Measurements from ENCODE around the gene ITPR1. TPM values are rescaled to one million over a fixed set of nuclear protein-coding genes. Genes with fewer than 3 reads are reported as not detected.

ITPR1 gene
- polyA plus RNA-seq, 12 donors, result 15.3 to 29.1 (median 21.2) TPM; not detected in 1

DNA sequence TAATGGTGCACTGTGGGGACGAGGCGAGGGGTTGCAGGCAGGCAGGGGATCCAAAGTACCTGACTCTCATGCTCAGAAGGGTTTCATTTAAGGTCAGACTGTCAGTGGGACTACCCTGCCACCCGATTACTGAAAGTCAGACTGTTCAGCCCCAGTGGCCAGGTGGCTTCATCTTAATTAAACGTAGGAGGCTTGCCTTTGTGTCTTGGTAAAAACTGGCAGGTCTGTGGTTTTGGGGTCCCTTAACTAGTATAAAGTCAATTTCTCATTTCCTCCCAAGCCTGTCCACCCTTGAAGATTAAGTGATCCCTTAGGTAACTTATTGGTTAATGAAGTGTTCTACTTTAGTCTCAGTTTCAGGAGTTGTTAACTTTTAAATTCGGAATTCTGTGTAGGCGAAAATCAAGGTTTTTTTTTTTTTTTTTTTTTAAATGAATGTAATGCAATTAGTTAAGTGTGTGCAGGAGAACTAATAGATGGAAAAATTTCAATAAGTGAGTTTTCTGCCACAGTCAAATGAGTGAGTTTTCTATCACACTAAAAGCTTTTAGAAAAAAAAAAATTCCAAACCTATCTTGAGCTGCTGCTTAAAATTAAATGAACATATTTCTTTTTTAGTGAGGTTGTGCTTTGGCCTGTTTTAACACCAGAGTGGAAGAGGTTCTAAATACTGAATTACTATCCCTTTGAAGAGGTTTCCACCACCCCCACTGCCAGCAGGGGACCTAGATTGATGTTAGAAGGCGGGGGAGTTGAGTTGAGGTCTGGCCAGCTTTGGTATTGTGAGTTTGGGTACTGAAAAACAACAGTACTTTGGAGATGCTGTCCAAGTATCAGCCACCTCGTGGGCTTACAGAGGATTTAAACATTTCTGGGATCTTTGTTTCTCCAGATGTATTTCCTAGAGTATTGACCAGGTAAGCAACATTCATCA lies 15.2 kb downstream of the ITPR1 start:
- no peak for DNase-seq

DNA sequence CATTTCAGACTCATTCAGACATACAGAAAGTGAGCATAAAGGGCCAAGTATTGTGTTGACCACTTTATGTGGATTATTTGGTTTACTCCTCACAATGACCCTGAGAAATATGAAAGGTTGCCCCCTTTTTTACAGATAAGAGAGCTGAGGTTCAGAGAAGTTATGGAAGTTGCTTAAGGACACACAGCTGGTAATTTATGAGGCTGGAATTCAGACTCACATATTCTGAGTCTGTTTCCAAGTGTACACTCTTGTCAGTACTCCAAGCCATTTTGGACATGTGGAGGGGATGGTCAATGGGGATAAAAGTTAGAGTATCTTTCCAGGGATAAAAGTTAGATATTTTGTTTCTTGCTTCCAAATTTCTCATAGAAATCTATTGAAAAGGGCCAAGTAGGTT lies 15.9 kb downstream of the ITPR1 start:
- no peak for DNase-seq

DNA sequence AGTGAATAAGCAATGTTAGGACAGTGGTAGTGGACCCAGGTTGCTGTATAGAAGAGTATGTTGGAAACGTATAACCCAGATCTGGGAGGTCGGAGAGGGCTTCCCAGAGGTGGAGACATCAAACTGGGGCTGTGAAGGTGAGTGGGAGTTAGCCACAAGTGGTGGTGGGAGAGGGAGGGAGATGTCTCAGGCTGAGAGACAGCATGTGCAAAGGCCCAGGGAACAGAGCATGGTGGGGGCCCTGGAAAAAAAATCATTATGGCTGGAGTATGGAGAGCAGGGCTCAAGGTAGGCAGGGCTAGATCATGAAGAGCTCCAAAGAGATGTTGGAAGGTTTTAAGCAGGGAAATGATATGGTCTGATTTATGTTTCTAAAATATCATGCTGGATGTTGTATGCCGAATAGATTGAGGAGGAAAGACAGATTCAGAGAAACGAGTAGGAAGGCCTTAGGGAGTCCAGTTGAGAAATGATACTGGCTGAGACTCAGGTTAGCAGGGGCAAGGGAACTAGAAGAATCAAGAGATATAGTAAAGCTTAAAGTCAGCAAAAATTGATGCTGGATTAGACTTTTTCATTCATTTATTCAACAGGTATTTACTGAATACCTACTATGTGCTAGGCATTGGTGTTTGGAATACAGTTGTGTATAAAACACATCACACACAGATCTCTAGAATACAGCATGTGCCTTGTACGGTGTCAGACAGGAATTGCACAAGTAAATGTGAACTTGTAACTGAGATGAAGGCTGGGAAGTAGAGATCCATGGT lies 17.0 kb downstream of the ITPR1 start:
- no peak for DNase-seq

DNA sequence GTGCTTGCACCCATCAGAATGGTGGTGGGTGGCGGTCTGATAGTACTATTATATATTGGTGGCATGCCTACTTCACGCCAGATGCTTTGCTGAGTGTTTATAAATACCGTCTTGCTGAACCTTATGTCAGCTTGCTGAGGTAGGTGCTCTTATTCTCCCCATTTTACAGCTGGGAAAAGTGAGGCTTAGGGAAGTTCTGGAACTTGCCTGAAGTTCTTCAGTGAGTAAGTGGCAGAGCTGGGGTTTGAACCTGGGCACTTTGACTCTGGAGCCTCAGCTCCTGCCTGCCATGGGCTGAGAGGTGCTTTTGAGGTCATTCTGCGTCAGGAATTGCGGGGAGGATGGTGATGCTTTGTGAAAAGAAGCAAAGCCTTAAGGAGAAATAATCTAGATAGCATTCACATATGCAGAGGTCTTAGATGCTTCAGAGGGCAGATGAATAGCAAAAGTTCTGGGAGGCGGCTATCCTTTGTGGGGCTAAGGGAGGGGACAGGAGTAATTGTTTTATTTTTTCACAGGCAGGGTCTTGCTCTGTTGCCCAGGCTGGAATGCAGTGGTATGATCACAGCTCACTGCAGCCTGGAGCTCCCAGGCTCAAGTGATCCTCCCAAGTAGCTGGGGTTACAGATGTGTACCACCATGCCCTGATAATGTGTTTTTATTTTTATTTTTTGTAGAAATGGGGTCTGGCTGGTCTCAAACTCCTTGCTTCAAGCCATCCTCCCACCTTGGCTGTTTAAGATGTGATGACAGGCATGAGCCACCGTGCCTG lies 18.5 kb downstream of the ITPR1 start:
- DNase-seq, result no peak

DNA sequence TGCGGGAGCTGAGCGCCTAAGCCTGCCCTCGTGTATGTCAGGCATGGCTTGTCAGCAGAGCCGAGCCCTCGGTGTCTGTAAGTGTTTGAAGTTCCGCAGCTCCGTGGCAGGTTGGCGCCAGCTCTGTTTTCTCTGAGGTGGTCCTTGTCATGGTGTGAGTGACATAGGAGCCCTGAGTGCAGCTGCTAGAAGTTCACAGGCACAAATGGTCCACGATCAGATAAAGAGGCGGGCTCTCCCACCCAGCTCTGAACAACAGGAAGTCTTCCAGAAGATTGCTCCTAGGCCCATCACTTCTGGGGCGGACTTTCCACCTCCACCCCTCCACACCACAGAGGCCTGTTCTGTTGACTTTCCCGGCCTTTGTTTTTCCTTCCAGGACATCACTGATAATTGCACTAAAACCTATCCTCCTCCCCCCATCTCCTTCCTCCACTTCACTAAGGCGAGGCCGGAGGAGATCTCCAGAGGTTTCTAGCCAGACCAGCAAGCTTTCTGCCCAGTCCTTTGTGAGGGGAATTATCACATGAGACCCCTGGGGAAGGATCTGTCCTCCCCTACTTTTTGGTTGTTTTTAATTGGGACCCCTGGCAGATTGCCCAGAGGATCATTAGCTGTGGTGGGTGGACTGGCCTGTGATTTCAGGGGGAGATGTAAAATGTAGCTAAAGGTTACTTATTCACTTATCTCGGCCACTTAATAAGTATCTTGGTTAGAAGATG lies 19.9 kb downstream of the ITPR1 start:
- no peak for DNase-seq

DNA sequence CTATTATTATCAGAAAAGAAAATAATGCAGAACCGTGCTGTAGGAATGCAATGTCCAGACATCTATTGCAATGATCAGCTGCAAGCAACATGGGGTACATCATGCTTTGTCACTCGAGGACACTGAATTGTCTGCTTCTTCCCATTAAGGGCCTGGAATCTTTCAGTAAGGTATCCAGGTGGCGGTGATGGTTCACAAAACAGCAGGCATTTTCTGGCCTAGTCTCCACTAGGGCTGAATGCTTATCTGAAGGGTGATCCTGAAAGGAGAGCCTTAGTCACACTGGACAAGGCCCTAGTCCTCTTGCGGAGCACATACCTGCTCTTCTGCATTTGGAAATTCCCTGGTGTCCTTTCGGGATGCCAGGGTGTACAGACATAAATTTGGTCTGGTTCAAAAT lies 21.2 kb downstream of the ITPR1 start:
- no peak for DNase-seq

DNA sequence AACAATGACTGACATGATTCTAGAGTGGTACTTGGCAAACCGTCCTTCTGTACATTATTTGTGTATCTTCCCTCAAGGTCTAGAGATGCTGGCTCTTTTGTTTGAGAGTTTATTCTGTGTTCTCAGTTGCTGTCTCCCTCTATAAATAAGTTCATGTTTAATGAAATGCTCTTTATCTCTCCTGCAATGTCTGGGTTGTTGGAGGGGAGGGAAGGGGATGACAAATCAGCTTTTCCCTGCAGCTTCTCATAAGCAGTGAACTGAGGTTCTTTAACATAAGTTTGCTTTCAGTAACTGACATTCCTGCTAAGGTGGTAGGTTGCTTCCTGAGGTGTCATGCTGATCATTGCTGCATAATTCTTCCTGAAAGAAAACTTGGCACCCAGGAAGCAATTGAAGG lies 21.8 kb downstream of the ITPR1 start:
- DNase-seq, result no peak

DNA sequence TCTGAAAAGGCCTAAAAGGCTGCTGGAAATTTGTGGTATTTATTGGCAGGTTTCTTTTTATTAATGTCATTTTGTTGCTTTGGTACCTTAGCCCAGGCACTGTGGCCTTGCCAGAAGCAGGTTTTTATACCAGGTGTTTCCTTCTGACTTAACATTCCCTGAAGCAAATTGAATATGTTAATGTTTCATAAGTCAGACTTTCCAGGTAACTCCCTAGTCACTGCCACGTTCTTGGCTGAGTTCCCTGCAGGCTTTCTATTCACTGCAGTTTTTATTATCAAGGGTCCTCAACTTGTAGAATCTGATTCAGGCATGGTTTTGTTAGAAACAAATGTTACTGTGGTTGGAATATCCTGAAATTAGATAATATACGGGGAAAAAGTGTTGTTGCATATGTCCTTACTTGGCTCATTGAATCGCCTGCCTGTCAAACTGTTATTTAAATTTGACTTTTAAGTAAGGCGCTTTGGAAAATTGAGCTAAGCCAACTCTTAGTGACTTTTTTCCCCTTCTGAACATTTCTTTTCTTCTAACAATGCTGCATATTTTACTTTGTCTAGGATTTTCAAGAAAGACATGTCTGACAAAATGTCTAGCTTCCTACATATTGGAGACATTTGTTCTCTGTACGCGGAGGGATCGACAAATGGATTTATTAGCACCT lies 22.9 kb downstream of the ITPR1 start:
- DNase-seq, result peak; percentile 64

DNA sequence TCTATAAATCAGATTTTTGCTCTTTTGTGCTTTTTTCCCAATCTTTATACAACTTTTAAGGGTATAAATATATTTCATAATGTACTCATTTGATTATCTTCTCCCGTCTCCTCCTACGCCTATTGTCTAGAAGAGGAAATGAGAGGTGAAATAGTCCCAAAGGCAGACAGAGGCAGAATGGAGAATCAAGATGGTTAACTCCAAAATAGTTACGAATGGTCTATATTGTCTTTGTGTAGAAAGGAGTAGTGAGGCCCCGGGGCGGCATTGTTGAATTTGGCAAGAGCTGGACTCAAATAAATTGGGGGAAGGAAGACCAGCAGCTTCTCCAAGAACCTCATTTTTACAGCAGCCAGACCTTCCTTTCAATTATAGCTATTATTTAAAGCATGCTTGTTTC lies 23.9 kb downstream of the ITPR1 start:
- no peak for DNase-seq

DNA sequence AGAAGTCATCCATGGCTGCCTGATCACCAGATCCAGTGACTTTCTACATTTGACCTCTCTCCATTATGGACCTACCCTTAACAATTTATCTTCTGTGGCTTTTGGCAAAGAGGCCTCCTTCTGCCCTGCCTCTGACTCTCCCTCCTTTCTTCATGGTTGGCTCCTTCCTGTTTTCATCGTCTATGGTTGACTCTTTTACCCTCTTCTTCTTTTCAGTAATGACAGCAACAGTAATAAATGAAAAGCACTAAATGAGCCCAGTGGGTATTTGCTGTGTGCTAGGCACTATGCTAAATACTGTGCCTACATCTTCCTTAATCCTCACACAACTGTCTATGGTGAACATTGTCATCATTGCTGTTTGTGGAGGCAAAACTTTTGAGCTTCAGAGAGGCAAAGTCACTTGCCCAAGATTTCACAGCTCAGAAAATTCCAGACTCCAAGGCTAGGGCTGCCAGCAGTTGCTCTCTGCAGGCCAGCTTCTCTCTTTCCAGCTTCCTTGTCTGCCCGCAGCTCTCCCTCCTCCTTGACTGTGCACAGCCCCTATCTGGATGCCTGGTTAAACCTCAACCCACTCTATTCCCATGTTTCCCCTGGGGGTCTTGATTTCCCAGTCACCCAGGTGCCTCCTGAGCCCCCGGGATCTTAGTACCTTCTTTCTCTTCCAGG lies 24.6 kb downstream of the ITPR1 start:
- no peak for DNase-seq

DNA sequence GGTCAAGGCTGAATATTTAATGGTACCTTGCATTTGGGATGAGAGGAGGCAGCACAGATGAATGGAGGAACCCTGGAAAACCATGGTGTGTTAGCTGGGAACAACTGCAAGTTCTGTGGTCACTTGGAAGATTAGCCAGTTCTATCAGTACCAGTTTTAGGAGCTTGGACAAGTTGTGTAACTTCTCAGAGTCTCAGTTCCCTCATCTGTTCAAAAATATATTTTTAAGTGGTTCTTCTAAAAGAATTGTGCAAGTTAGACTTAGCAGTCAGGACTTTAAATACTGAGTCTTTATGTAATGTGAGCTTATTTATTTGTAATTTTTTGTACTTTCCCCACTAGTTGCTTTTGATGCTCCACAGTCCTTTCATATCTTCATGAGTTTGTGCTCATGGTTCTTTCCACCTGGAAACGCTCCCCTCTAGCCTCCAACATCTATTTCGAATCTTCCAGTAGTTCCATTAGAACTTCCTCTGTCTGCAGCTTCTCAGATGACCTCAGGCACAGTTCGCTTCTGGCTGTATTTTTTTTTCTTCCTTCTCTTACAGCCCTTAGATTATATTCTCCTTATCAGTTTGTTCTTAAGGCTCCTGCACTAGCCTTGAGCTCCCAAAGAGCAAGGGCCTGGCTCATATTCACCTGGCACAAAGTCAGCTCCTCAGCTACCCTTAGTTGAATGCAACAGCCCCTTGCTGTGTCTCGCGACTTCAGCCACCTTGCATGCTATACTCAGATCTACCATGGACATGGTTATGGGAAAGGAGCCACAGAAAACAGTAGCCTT lies 27.1 kb downstream of the ITPR1 start:
- DNase-seq, result no peak

DNA sequence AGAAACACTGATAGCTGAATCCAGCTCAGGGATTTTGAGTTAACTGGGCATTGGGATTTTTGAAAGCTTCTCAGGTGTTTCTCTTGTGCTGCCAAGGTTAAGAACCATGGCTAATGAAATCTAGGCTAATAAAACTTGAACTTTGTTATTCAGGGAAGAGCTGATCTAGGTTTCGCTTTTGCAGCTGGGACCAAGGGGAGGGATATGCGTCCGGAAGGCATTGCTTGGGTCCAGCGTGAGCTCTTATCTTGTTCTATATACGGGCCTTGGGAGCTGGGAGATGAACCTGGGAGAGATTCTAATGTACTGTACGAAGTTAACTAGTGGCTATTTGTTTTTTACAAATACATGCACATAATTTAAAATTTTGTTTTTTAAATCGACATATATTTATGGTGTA lies 29.8 kb downstream of the ITPR1 start:
- no peak for DNase-seq

DNA sequence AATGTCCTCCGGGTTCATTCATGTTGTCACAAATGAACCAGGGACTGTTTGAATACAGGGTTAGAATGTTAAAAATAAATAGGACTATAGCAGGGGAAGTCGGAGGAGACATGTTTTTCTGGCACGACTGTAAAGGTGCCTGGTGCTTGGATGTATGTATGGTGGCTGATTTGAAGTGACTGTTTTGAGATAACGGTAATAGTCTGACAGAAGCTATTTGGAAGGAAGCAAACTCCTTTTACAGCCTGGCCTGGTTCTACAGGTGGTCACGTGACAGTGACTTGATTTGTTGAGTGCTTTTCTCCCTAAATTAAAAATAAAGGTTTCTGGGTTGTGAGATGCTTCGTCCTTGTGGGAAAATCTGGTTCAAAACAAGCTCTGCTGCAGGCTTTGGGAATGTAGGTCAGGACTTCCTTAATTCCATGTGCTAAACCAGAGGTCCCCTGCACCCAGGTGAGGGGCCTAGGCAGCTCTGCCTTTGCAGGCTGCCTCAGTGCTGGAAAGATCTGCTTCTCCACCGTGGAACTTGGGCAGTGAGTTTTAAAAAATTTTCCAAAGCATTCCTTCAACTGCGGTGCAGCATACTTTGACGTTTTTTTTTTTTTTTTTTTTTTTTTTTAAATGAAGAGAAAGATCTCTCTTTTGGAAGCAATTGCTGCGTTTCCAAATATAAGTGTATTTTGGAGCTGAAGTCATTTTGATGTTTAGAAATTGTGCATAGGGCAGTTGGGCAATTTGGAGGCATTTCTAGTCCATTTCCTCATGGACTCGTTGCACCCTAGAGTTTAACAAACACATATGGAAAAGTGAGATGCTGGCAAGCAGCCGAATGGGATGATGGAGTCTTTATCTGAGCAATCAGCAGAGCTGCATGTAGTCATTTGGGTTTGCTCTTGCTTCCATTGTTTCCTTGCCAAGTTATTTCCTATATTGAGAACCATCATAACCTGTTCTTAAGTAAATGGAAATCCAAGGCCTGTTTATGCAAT lies 30.9 kb downstream of the ITPR1 start:
- DNase-seq, result peak; percentile 70

DNA sequence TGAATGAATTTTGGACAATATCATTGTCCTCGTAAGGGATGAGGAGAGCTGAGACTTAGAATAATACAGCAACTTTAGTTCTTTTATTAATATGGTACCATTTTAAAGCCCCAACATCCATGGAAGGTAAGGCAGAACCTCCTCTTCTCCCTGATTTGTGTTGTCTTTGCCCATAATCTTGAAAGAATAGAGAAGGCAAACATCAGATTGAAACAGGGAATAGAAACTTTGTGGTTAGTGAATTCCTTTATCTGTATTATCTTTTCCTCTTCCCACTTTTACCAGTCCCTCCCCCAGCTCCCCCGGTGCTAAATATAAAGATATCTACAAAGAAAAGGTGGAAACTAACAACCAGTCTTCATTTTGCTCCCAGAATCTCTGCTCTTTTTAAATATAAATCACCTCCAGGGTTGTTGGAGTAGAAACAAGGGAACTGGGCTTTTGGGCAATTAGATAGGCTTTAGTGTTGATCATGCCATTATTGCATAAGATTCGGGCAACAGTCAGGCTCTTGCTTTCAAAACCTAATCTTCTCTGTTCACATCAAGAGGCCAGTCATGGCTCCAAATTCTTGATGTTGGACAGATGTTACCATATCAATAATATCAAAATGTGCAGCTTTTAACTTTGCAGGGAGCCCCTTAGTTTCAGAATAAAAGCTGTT lies 32.5 kb downstream of the ITPR1 start:
- no peak for DNase-seq

DNA sequence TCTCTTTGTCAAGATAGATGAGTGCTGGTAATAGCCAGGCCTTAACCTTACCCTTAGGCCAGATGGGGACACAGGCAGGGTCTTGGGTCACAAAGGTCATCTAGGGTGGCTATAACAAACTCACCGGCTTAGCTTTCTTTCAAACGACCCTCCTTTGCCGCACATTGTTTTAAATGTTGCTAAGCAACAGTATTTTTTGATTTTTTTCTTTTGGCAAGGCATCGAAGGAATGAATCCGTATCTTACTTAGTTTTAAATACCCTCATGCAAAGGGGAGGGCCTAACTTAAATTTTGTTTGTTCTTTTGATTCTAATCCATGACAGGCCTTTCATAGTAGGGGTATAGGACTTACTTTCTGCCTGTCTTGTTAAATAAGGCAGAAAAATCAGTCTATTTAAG lies 35.2 kb downstream of the ITPR1 start:
- DNase-seq, result no peak

DNA sequence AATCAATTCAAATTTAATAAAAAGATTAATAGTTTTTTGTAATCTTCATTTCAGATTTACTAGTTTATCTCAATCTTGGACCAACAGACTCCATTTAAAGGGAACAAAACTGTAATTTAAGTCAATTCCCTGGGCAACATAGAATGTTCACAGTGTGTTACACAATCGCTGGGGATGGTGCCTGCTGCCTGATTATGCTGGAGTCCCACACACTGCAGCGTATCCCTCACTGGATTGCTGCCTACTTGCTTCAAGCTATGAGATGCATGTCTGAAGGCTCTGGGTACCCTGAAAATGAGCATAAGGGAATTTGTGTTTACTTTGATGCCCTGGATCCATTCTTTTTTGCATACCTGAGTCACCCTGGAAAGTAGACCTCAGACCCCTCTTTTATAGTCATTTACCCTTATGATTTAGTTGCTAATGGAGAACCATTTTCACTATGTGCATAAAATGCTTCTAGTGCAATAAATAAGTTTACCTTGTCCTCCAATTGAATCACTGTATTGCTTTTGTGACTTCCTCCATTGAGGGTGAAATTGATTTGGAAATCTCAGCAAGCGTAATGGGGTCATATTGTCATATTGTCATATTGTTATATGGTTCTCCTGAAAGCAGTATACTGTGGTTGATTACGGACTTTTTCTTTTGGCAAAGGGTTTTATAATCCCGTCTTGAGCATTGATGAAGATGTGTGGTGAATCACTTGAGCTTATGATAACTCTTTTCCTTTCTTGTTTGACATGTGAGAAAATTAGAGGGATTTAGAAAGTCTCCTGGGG lies 35.9 kb downstream of the ITPR1 start:
- DNase-seq, result no peak
